SK-N-MC (cell line): ENCODE data around the gene ST3GAL4.
"Not testable (repeated sequence)": the region's sequence is repeated elsewhere in the genome, so short reads cannot be mapped to it uniquely, and the experiment has no call there.

Source experiments
- EZH2 ChIP-seq: fragments of 200-600 bp; sonication (generic); IDR thresholded peaks from one replicate; pipeline ENCODE4 v1.6.1; 2017; ENCODE audit warnings: antibody characterized with exemption
- POLR2AphosphoS5 ChIP-seq: IDR thresholded peaks from 2 replicates; pipeline ENCODE4 v1.6.1; 2012; ENCODE audit warnings: mild to moderate bottlenecking, low read depth, low read length, borderline replicate concordance

- TF ChIP-seq EZH2, POLR2AphosphoS5: not testable (repeated sequence)
Observed at GRCh38 chr11:126373389-126374066, 18.0 kb downstream of the ST3GAL4 start.
